ENCODE measurements around the gene GSDME. TPM values are rescaled to one million over a fixed set of nuclear protein-coding genes. Genes with fewer than 3 reads are reported as not detected.

GSDME gene
- total RNA-seq, 1 experiment from 2014 or later = 5.5 TPM

DNA sequence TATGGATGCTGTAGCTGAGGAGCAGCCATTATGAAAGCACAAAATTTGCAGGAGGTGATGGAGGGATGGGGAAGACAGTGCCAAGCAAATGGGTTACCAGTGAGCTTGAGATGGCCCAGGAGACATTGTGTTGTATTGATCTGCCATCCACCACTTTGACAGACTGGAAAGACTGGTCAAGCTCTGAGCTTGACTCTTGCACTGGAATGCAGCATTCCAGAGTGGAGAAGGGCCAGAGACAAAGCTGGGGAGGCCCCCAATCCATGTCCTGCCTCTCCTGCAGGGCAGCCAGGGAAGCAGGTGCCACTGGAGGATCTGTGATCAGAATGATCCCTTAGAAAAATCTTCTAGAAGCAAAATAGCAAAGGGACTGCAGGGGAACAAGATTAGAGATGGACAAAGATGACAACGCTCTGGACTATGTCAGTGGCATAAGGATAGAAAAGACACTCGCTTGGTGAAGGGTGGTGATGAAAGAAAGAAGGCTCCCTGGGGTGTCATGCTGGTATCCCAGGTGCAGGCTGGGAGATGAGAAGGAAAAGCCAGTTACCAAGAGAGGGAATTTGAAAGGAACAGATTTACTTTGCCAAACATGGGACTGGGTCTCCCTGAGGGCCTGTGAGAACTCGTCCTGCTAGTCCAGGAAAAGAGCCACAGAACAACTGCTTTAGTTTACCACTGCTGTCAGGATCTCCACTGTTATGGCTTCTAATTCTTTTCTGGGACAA, 5.0 kb downstream of the GSDME start:
- Histone ChIP-seq H3K4ac (ENCODE audit: low read depth, low read length) (no peak overlapping the region), H3K4me1 (ENCODE audit: insufficient read depth, low read length) (no peaks in the 10 kb centered on the region), H3K27ac (ENCODE audit: insufficient read length, low read depth, low read length) (no peak overlapping the region), H3K23ac (ENCODE audit: insufficient read length, low read depth, low read length) (no peak overlapping the region), H3K79me1 (ENCODE audit: insufficient read depth, low read depth, low read length, poor library complexity, severe bottlenecking) (no peaks in the 10 kb centered on the region), H2BK15ac (ENCODE audit: low read depth, low read length) (no peak overlapping the region), H3K23me2 (ENCODE audit: insufficient read length, low read depth, low read length, poor library complexity, severe bottlenecking) (peaks cover 7% of the 10 kb centered on the region), H4K20me1 (ENCODE audit: control insufficient read depth, insufficient read depth, insufficient read length) (no peaks in the 10 kb centered on the region), H2BK20ac (ENCODE audit: low read depth, low read length, poor library complexity, severe bottlenecking) (no peak overlapping the region), H3K27me3 (ENCODE audit: insufficient read depth, low read length) (peaks cover 14% of the 10 kb centered on the region; the same call in 1 of the 2 replicates), H3K9ac (ENCODE audit: extremely low read depth, insufficient read length, low read length) (no peak overlapping the region), H2BK120ac (ENCODE audit: low read depth, low read length, poor library complexity, severe bottlenecking) (no peak overlapping the region), H2BK5ac (ENCODE audit: insufficient read length, low read length) (no peak overlapping the region), H3K56ac (ENCODE audit: insufficient read length, low read depth, low read length) (no peak overlapping the region), H3K9me3 (ENCODE audit: control insufficient read depth, low read depth, low read length) (no peaks in the 10 kb centered on the region), H4K8ac (replicated peaks; ENCODE audit: insufficient read length, low read depth, low read length) (no peak overlapping the region), H2AFZ (ENCODE audit: low read length) (no peak overlapping the region), H3K14ac (ENCODE audit: insufficient read depth, low read length) (no peak overlapping the region), H4K5ac (ENCODE audit: insufficient read length, low read depth, low read length) (no peak overlapping the region), H3K79me2 (ENCODE audit: insufficient read depth, low read length) (no peaks in the 10 kb centered on the region), H4K91ac (ENCODE audit: insufficient read length, low read depth, low read length) (no peak overlapping the region), H3K4me2 (ENCODE audit: insufficient read depth, insufficient read length, low read length) (no peak overlapping the region), H3T11ph (ENCODE audit: low read length) (no peak overlapping the region), H2BK12ac (ENCODE audit: insufficient read length, low read depth, low read length) (no peak overlapping the region), H2AK5ac (ENCODE audit: insufficient read length, low read length) (no peak overlapping the region), H3K18ac (ENCODE audit: insufficient read length, low read depth, low read length) (no peak overlapping the region)
- no peak for TF ChIP-seq CTCF (conservative IDR thresholded peaks at IDR 0.05)
- Mint-ChIP-seq H3K9me3 (no peaks in the 10 kb centered on the region), H3K27me3 (ENCODE audit: low read depth) (peaks cover 34% of the 10 kb centered on the region), H3K4me1 (peaks cover 15 to 20% of the 10 kb centered on the region in 2 experiments), H3K4me3 (no peak overlapping the region), H3K27ac (0 out of 7 replicates have a peak overlapping the region, but pooled peaks of 1 of the 3 experiments have one; percentile 3), H3K36me3 (ENCODE audit: insufficient read depth in 1 of 3, low read depth in 3 of 3) (no peaks in the 10 kb centered on the region)
- no CpG with 5 or more reads among the region's 3 CpGs for WGBS (ENCODE audit: extremely low coverage, insufficient read length, low lambda C conversion rate)
- no peak for DNase-seq

All from H9 (cell line).